GM12801 (cell line): ENCODE data around the gene WEE2.

Experiments
- CTCF ChIP-seq: IDR thresholded peaks from one replicate; pipeline ENCODE4 v1.5.1; 2011; ENCODE audit warnings: control low read depth; ENCODE audit not compliant: insufficient read length; ENCODE audit errors: extremely low read depth

Gene WEE2

GRCh38 chr7:141693082-141693481 lies 15.1 kb upstream of the WEE2 start:
- no peak for TF ChIP-seq CTCF

- no peak for TF ChIP-seq CTCF
Measured at GRCh38 chr7:141695803-141696289, 12.3 kb upstream of the WEE2 start.

- TF ChIP-seq CTCF = no peak
Measured at GRCh38 chr7:141696348-141696747, 11.8 kb upstream of the WEE2 start.

GRCh38 chr7:141697211-141697871 lies 10.8 kb upstream of the WEE2 start:
- no peak for TF ChIP-seq CTCF

- TF ChIP-seq CTCF = no peak
Measured at GRCh38 chr7:141698247-141699015, 9.7 kb upstream of the WEE2 start.

- no peak for TF ChIP-seq CTCF
Measured at GRCh38 chr7:141699860-141700259, 8.3 kb upstream of the WEE2 start.

GRCh38 chr7:141700296-141700847 lies 7.8 kb upstream of the WEE2 start:
- no peak for TF ChIP-seq CTCF
